MCF 10A (cell line): ENCODE data around the gene RFT1. TPM values are rescaled to one million over a fixed set of nuclear protein-coding genes. Genes with fewer than 3 reads are reported as not detected.

ENCODE experiments used
- BruUV-seq: library from RNA; stranded (reverse); fragments of 400-500 nt; replicated peaks from 2 replicates; lab custom pipeline; 2021; lab: Mats Ljungman, UMichigan
- CTCF ChIA-PET: fragments of 300-600 bp; sonication (Branson Sonifier 250); formaldehyde crosslinking; extraction: SDS; loops from one replicate; lab custom pipeline; 2021; ENCODE audit warnings: antibody characterized with exemption, inconsistent platforms; lab: Yijun Ruan, JAX
- POLR2A ChIA-PET: fragments of 300-600, 350-650 bp; sonication (Branson Sonifier 250); formaldehyde crosslinking; extraction: SDS; loops from one replicate; lab custom pipeline; 2020; ENCODE audit warnings: antibody characterized with exemption, inconsistent platforms; lab: Yijun Ruan, JAX
- DNase-seq: peaks from one replicate; pipeline ENCODE4 v3.0.0-alpha.2; 2018; ENCODE audit not compliant: unreplicated experiment
- H3K27ac Mint-ChIP-seq: one replicate; pipeline ENCODE4 v1.8.0; 2022; ENCODE audit warnings: mild to moderate bottlenecking, low read depth, mixed read lengths; ENCODE audit not compliant: unreplicated experiment
- H3K27me3 Mint-ChIP-seq: one replicate; pipeline ENCODE4 v1.8.0; 2022; ENCODE audit warnings: mixed read lengths; ENCODE audit not compliant: insufficient read depth, unreplicated experiment
- H3K36me3 Mint-ChIP-seq: one replicate; pipeline ENCODE4 v1.8.0; 2022; ENCODE audit warnings: mild to moderate bottlenecking, moderate library complexity, mixed read lengths; ENCODE audit not compliant: insufficient read depth, unreplicated experiment
- H3K4me1 Mint-ChIP-seq: one replicate; pipeline ENCODE4 v1.8.0; 2022; ENCODE audit warnings: mixed read lengths; ENCODE audit not compliant: insufficient read depth, unreplicated experiment
- H3K4me3 Mint-ChIP-seq: one replicate; pipeline ENCODE4 v1.8.0; 2022; ENCODE audit warnings: mild to moderate bottlenecking, moderate library complexity, mixed read lengths; ENCODE audit not compliant: unreplicated experiment
- H3K9me3 Mint-ChIP-seq: one replicate; pipeline ENCODE4 v1.8.0; 2022; ENCODE audit warnings: mixed read lengths; ENCODE audit not compliant: unreplicated experiment
- CTCF ChIP-seq: fragments of 200-600 bp; IDR thresholded peaks from one replicate; pipeline ENCODE4 v1.8.0; 2022; ENCODE audit warnings: antibody characterized with exemption, mild to moderate bottlenecking; ENCODE audit not compliant: unreplicated experiment
- intact Hi-C: fragments of 100-400 bp; cut with micrococcal nuclease; formaldehyde crosslinking; loops from 2 replicates; pipeline ENCODE4 v1.14.1; 2022
- total RNA-seq: library from RNA; stranded (reverse); gene quantifications from 2 replicates; pipeline ENCODE4 v1.2.3, GENCODE V29; 2022

Gene RFT1
- total RNA-seq, 1 experiment from 2014 or later: 42.7 TPM

GRCh38 chr3:53044371-53044710 lies 85.9 kb downstream of the RFT1 start:
- TF ChIP-seq CTCF: no peak
- H3K4me1 Mint-ChIP-seq: peaks cover 14% of the 10 kb centered on the region
- DNase-seq: peak; percentile 21
- peak overlapping the region; percentile 57 for H3K27ac Mint-ChIP-seq
- no TSS peak for BruUV-seq
- intact Hi-C loops: loop anchor here (1.0 to 5.0 kb wide), 2 partner anchors 110 to 147 kb away; partner anchors contain the start of gene STIMATE
- H3K36me3 Mint-ChIP-seq: peaks cover 4% of the 10 kb centered on the region
- ChIA-PET POLR2A (interaction anchor here (0.6 to 4.6 kb wide), 9 partner anchors 9 to 107 kb away, joined by 3 to 25 read pairs (median 5); no protein-coding TSS in a partner anchor), CTCF (interaction anchor here (0.8 kb wide), 1 partner anchor 11 kb away, joined by 3 read pairs; no protein-coding TSS in a partner anchor)
- no peaks in the 10 kb centered on the region for H3K27me3 Mint-ChIP-seq
- H3K9me3 Mint-ChIP-seq: no peaks in the 10 kb centered on the region
- H3K4me3 Mint-ChIP-seq: peak overlapping the region; percentile 83

GRCh38 chr3:53043738-53044137 lies 86.5 kb downstream of the RFT1 start:
- no peak overlapping the region for H3K4me3 Mint-ChIP-seq
- CTCF ChIA-PET: interaction anchor here (0.8 to 1.1 kb wide), 3 partner anchors 10 to 90 kb away, joined by 3 to 5 read pairs (median 4); no protein-coding TSS in a partner anchor
- TF ChIP-seq CTCF: no peak
- intact Hi-C loops: loop anchor here (1.0 to 5.0 kb wide), 2 partner anchors 109 to 146 kb away; partner anchors contain the start of gene STIMATE
- POLR2A ChIA-PET: interaction anchor here (0.7 to 4.6 kb wide), 8 partner anchors 8 to 106 kb away, joined by 3 to 25 read pairs (median 4); no protein-coding TSS in a partner anchor
- no TSS peak for BruUV-seq
- peaks cover 4% of the 10 kb centered on the region for H3K36me3 Mint-ChIP-seq
- DNase-seq: no peak
- H3K27ac Mint-ChIP-seq: no peak overlapping the region
- H3K9me3 Mint-ChIP-seq: no peaks in the 10 kb centered on the region
- peaks cover 14% of the 10 kb centered on the region for H3K4me1 Mint-ChIP-seq
- H3K27me3 Mint-ChIP-seq: no peaks in the 10 kb centered on the region

DNA sequence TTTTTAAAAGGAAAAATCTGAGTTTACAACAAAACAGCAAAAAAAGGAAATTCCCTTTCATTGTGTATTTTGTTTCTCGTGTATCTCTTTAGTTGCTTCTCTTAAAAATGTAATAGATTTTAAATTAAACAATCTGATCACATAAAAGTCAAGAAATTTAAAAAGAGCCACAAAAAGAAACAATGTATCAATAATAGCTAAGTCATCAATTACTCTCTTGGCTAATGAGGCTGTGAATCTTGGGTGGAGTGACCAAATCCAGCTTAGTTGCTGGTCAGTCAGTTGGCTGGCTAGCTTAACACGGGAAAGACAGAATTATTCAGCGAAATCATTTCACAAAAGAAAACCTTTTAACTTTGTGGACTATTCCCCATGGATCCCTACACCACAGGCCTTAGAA lies 87.6 kb downstream of the RFT1 start:
- ChIA-PET CTCF (interaction anchor here (0.9 kb wide), 1 partner anchor 11 kb away, joined by 5 read pairs; no protein-coding TSS in a partner anchor), POLR2A (interaction anchor here (0.7 to 4.6 kb wide), 5 partner anchors 10 to 306 kb away, joined by 3 to 25 read pairs (median 9); no protein-coding TSS in a partner anchor)
- Mint-ChIP-seq H3K9me3 (no peaks in the 10 kb centered on the region), H3K27ac (no peak overlapping the region), H3K4me3 (no peak overlapping the region), H3K36me3 (peaks cover 4% of the 10 kb centered on the region), H3K27me3 (no peaks in the 10 kb centered on the region), H3K4me1 (peaks cover 14% of the 10 kb centered on the region)
- intact Hi-C loops: loop anchor here (5.0 kb wide), 1 partner anchor 145 kb away; the partner anchor contains the start of gene STIMATE
- no peak for DNase-seq
- no peak for TF ChIP-seq CTCF
- BruUV-seq: no TSS peak

DNA sequence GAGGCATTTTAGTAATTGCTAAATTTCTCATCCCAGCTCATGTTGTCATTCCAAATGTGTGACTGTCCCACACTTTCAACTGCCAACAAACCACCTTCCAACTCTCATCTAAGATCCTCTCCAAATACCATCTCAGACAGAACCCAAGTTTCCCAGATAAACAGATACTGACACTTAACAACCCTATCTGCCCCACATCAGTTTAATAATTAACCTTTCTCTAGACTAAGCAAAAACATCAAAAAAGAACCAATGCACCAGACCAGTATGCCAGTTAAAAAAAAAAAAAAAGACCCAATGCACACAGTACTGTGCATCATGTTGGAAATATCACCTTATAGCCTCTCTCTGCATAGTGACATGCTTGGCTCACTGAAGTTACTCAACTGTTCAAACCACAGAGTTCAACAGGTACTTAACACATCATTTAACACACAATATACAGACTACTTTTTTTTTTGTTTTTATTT lies 89.8 kb downstream of the RFT1 start:
- POLR2A ChIA-PET: interaction anchor here (0.6 to 0.7 kb wide), 2 partner anchors 31 to 138 kb away, joined by 3 read pairs; no protein-coding TSS in a partner anchor
- CTCF ChIA-PET: interaction anchor here (0.6 to 0.7 kb wide), 2 partner anchors 69 to 91 kb away, joined by 4 to 6 read pairs; no protein-coding TSS in a partner anchor
- Mint-ChIP-seq H3K36me3 (no peaks in the 10 kb centered on the region), H3K9me3 (no peaks in the 10 kb centered on the region), H3K4me1 (peaks cover 14% of the 10 kb centered on the region), H3K4me3 (peak overlapping the region; percentile 38), H3K27me3 (no peaks in the 10 kb centered on the region), H3K27ac (peak overlapping the region; percentile 23)
- TF ChIP-seq CTCF: no peak
- peak; percentile 37 for DNase-seq
- intact Hi-C loops: loop anchor here (5.0 kb wide), 1 partner anchor 143 kb away; the partner anchor contains the start of gene STIMATE
- no TSS peak for BruUV-seq
